CD1c-positive myeloid dendritic cell (primary cell): ENCODE data around the gene TATDN2.
A peak's percentile ranks its signal among the peaks of the same experiment; 100 is the strongest.
"Not testable (repeated sequence)": the region's sequence is repeated elsewhere in the genome, so short reads cannot be mapped to it uniquely, and the experiment has no call there.

Experiments used
- DNase-seq: peaks from one replicate; pipeline ENCODE4 v3.0.0-alpha.2; 2016; ENCODE audit errors: extremely low spot score

TATDN2 gene

GRCh38 chr3:10289787-10290355, 41.6 kb downstream of the TATDN2 start:
- no peak for DNase-seq

- DNase-seq: no peak
These were observed 42.4 kb downstream of the TATDN2 start for GRCh38 chr3:10290481-10291176.

- no peak for DNase-seq
These were observed 43.4 kb downstream of the TATDN2 start for GRCh38 chr3:10291641-10292040.

- peak; percentile 77 for DNase-seq
These were observed 44.5 kb downstream of the TATDN2 start, which contains the start of gene GHRL for GRCh38 chr3:10292505-10293419. Gene GHRL, minus strand, starts transcription at chr3:10292947. Its CDS starts 2,767 bp downstream, at chr3:10290180.

GRCh38 chr3:10294030-10294586, 45.8 kb downstream of the TATDN2 start:
- DNase-seq: peak; percentile 7

GRCh38 chr3:10298064-10298463, 49.8 kb downstream of the TATDN2 start:
- DNase-seq: not testable (repeated sequence)

GRCh38 chr3:10299175-10299574, 50.9 kb downstream of the TATDN2 start:
- no peak for DNase-seq

- no peak for DNase-seq
These were observed 51.4 kb downstream of the TATDN2 start for GRCh38 chr3:10299679-10300078.

GRCh38 chr3:10300087-10300486, 51.8 kb downstream of the TATDN2 start:
- DNase-seq: no peak

GRCh38 chr3:10303105-10303504, 54.8 kb downstream of the TATDN2 start:
- DNase-seq: no peak

- no peak for DNase-seq
These were observed 55.5 kb downstream of the TATDN2 start for GRCh38 chr3:10303785-10304184.

GRCh38 chr3:10304905-10305304, 56.6 kb downstream of the TATDN2 start:
- DNase-seq: no peak

- no peak for DNase-seq
These were observed 57.2 kb downstream of the TATDN2 start for GRCh38 chr3:10305331-10305902.

GRCh38 chr3:10306156-10306555, 57.9 kb downstream of the TATDN2 start:
- no peak for DNase-seq

- DNase-seq: no peak
These were observed 60.4 kb downstream of the TATDN2 start for GRCh38 chr3:10308678-10309077.

- DNase-seq: no peak
These were observed 61.5 kb downstream of the TATDN2 start for GRCh38 chr3:10309736-10310135.

GRCh38 chr3:10310578-10310977, 62.3 kb downstream of the TATDN2 start:
- DNase-seq: no peak

- DNase-seq: no peak
These were observed 63.5 kb downstream of the TATDN2 start for GRCh38 chr3:10311710-10312109.

- no peak for DNase-seq
These were observed 64.1 kb downstream of the TATDN2 start for GRCh38 chr3:10312391-10312790.

GRCh38 chr3:10312861-10313260, 64.6 kb downstream of the TATDN2 start:
- DNase-seq: no peak

- DNase-seq: no peak
These were observed 66.8 kb downstream of the TATDN2 start for GRCh38 chr3:10315101-10315500.
